Colonic mucosa (tissue), 4 donors: ENCODE data around the gene TPRG1L. TPM values are rescaled to one million over a fixed set of nuclear protein-coding genes. Genes with fewer than 3 reads are reported as not detected.
"Not testable (repeated sequence)": the region's sequence is repeated elsewhere in the genome, so short reads cannot be mapped to it uniquely, and the experiment has no call there.

Experiments
- DNase-seq: peaks from one replicate; pipeline ENCODE4 v3.0.0-alpha.2; 2020
- H3K27ac ChIP-seq: fragments of 200-600 bp; one replicate; pipeline ENCODE4 v1.8.0; 2021
- H3K27me3 ChIP-seq: fragments of 200-600 bp; one replicate; pipeline ENCODE4 v1.8.0; 2021
- H3K36me3 ChIP-seq: fragments of 200-600 bp; one replicate; pipeline ENCODE4 v1.8.0; 2021
- H3K4me1 ChIP-seq: fragments of 200-600 bp; one replicate; pipeline ENCODE4 v1.8.0; 2021; ENCODE audit warnings: mild to moderate bottlenecking
- H3K4me3 ChIP-seq: fragments of 200-600 bp; one replicate; pipeline ENCODE4 v1.8.0; 2021
- H3K9ac ChIP-seq, 2 donors: one replicate each; pipeline ENCODE4 v1.7.0; 2013; ENCODE audit warnings: control low read depth in 2 of 2, low read depth in 2 of 2, low read length in 2 of 2
- H3K9me3 ChIP-seq: fragments of 200-600 bp; one replicate; pipeline ENCODE4 v1.8.0; 2021
- CTCF ChIP-seq: fragments of 200-600 bp; IDR thresholded peaks from one replicate; pipeline ENCODE4 v1.8.0; 2022; ENCODE audit warnings: antibody characterized with exemption, mild to moderate bottlenecking
- intact Hi-C: fragments of 100-400 bp; cut with DNase I; formaldehyde crosslinking; loops from one replicate; pipeline ENCODE4 v1.14.1; 2022
- total RNA-seq, 2 donors: library from RNA; stranded (reverse); fragmentation: NEBNext Ultra II Directional in 1 of 2; extraction: Animal tissue kit (Norgen Biotek cat#: 25700) in 1 of 2; gene quantifications; one replicate each; pipeline ENCODE4 v1.2.1, GENCODE V29; 2021
- donor health status: healthy.
- donor health status: DM: no; HTN: no; CAD: no.
- donor health status: DM: no; HTN: no; CAD: no.

Gene TPRG1L
- total RNA-seq, 2 donors from 2014 or later: 63.0 to 81.5 TPM

- H3K27me3 ChIP-seq: no peaks in the 10 kb centered on the region
- no peak overlapping the region for H3K9ac ChIP-seq
- H3K36me3 ChIP-seq: no peaks in the 10 kb centered on the region
- intact Hi-C loops: no loop called here
- no peak for TF ChIP-seq CTCF
- DNase-seq: no peak
- no peak overlapping the region for H3K4me3 ChIP-seq
- H3K4me1 ChIP-seq: peaks cover 1% of the 10 kb centered on the region
- H3K9me3 ChIP-seq: no peaks in the 10 kb centered on the region
- H3K27ac ChIP-seq: no peak overlapping the region
Measured at GRCh38 chr1:3620708-3621107, 4.1 kb upstream of the TPRG1L start.

- H3K9ac ChIP-seq, H3K4me1 ChIP-seq, H3K36me3 ChIP-seq, H3K9me3 ChIP-seq, H3K4me3 ChIP-seq, intact Hi-C loops, H3K27ac ChIP-seq, H3K27me3 ChIP-seq, DNase-seq: not testable (repeated sequence)
Measured at GRCh38 chr1:3621151-3621671, 3.6 kb upstream of the TPRG1L start.

DNA sequence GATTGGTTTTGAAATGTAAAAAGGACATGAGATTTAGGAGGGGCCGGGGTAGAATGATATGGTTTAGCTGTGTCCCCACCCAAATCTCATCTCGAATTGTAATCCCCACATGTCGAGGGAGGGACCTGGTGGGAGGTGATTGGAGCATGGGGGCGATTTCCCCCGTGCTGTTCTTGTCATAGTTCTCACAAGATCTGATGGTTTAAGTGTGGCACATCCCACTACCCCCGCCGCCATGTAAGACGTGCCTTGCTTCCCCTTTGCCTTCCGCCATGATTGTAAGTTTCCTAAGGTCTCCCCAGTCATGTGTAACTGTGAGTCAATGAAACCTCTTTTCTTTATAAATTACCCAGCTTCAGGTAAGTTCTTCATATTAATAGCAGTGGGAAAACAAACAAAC lies 2.7 kb upstream of the TPRG1L start:
- H3K36me3 ChIP-seq, H3K4me1 ChIP-seq, H3K27me3 ChIP-seq, H3K4me3 ChIP-seq, intact Hi-C loops, DNase-seq, H3K9ac ChIP-seq, H3K9me3 ChIP-seq, H3K27ac ChIP-seq: not testable (repeated sequence)

- H3K9ac ChIP-seq: peak overlapping the region; percentile 77 to 87
- H3K4me1 ChIP-seq: peaks cover 5% of the 10 kb centered on the region
- H3K36me3 ChIP-seq: no peaks in the 10 kb centered on the region
- no peaks in the 10 kb centered on the region for H3K9me3 ChIP-seq
- intact Hi-C loops: no loop called here
- H3K27ac ChIP-seq: no peak overlapping the region
- H3K4me3 ChIP-seq: peak overlapping the region; percentile 95
- no peak for TF ChIP-seq CTCF
- no peak for DNase-seq
- H3K27me3 ChIP-seq: no peaks in the 10 kb centered on the region
Measured at GRCh38 chr1:3623441-3624199, 1.2 kb upstream of the TPRG1L start.

DNA sequence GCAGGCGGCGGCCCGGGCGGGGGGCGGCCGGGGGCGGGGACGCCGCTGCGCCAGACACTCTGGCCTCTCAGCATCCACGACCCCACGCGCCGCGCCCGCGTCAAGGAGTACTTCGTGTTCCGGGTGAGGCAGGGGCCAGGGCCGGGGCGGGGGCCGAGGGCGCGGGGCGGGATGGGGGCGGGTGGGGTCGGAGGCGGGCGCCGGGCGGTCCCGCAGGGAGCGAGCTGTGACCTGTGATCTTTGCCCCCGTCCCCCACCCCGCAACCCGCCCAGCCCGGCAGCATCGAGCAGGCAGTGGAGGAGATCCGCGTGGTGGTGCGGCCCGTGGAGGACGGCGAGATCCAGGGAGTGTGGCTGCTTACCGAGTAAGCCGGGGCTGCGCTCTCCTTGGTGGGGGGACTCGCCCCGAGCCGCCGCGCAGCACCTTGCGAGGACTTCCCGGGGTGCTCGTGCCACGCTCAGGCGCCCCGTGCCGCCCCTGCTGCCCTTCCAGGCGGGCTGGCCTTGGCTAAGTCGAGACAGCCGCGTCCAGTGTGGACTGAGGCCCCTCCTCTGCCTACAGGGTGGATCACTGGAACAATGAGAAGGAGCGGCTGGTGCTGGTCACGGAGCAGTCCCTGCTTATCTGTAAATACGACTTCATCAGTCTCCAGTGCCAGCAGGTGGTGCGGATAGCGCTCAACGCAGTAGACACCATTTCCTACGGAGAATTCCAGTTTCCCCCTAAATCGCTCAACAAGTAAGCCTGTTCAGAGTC lies 514 bp downstream of the TPRG1L start:
- no peaks in the 10 kb centered on the region for H3K36me3 ChIP-seq
- intact Hi-C loops: no loop called here
- peak; percentile 70 for DNase-seq
- H3K9me3 ChIP-seq: no peaks in the 10 kb centered on the region
- no peak for TF ChIP-seq CTCF
- H3K27me3 ChIP-seq: no peaks in the 10 kb centered on the region
- H3K4me3 ChIP-seq: peak overlapping the region; percentile 95
- peak overlapping the region; percentile 81 to 86 for H3K9ac ChIP-seq
- H3K4me1 ChIP-seq: peaks cover 5% of the 10 kb centered on the region
- peak overlapping the region; percentile 77 for H3K27ac ChIP-seq

DNA sequence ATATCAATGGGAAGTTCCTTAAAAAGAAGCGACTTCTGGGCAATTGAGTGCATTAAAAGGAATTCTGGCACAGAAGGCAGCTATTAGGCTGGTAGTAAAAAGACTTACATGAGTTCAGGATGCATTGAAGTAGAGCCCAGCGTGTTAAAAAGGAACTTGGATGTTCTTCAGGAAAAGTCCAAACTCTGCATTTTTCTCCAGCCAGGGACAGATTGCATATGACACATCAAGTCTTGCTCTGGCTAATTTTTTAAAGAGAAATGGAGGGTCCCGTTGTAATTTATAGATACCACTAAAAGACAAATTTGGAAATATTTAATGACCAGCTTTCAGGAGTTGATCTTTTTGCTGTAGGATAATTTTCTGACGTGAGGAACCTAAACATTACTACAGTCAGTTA lies 1.2 kb downstream of the TPRG1L start:
- Histone ChIP-seq H3K4me1 (peaks cover 5% of the 10 kb centered on the region), H3K27me3 (no peaks in the 10 kb centered on the region), H3K27ac (peak overlapping the region; percentile 77), H3K9me3 (no peaks in the 10 kb centered on the region), H3K9ac (peak overlapping the region; percentile 81 to 86), H3K4me3 (peak overlapping the region; percentile 95), H3K36me3 (no peaks in the 10 kb centered on the region)
- TF ChIP-seq CTCF: no peak
- DNase-seq: no peak
- intact Hi-C loops: no loop called here
